C4-2B (cell line): Measurements from ENCODE around the gene TYSND1.

Source experiments
- H3K27ac ChIP-seq: fragments of 450-650 bp; 2 replicates; pipeline ENCODE4 v1.5.1; 2017
- CTCF ChIP-seq: fragments of 450-650 bp; conservative IDR thresholded peaks from 2 replicates; pipeline ENCODE4 v1.5.1; 2017; ENCODE audit warnings: mild to moderate bottlenecking
- ZFX ChIP-seq: fragments of 450-650 bp; IDR thresholded peaks from 2 replicates; pipeline ENCODE4 v1.6.1; 2017

TYSND1 gene

DNA sequence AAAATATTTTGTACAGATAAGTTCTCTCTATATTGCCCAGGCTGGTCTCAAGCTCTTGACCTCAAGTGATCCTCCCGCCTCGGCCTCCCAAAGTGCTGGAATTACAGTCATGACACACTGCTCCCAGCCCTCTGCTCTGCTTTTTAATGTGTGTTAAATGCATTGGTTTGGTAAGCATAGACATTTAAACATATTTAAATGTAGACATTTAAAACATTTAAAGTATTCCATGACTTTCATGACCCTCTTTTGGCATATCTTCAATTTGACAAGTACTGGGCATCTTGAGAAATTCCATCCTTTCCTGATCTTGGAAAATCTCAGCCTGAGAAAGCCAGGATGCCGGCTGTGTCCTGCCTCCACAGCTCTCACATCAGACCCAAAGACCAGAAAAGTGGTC is 29.0 kb upstream of the TYSND1 start:
- TF ChIP-seq ZFX (no peak), CTCF (no peak)
- H3K27ac ChIP-seq = no peak overlapping the region

DNA sequence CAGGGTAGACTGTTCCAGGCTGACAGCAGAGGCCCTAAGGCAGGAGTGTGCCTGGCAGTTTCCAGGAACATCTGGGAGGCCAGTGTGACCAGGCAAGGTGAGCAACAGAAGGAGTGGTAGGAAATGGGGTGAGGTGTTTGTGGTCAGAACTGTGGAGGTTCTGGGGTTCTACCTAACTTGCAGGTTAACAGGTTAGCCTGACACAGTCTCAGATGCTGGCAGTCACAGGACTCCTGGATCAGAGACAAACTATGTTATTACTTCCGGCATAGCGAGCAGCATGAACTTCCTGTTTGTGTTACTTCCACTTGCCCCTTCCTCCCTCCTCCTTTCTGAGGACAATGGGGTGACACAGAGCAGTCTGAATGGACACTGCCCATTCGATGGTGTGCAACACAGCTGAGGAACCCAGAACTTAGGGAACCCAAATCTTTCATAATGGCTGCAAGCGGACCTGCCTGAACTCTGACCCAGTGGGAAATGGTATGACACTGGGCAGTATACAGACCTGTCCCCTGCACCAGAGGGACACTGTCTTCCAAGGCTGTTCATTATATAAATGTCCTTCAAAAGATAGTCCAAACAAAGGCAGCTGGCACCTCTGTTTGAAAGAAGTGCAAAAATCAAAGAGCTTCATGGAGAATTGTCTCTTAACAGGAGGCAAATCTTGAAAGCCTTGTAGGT is 27.7 kb upstream of the TYSND1 start:
- peak overlapping the region; percentile 30 for H3K27ac ChIP-seq
- TF ChIP-seq CTCF (no peak), ZFX (no peak)

DNA sequence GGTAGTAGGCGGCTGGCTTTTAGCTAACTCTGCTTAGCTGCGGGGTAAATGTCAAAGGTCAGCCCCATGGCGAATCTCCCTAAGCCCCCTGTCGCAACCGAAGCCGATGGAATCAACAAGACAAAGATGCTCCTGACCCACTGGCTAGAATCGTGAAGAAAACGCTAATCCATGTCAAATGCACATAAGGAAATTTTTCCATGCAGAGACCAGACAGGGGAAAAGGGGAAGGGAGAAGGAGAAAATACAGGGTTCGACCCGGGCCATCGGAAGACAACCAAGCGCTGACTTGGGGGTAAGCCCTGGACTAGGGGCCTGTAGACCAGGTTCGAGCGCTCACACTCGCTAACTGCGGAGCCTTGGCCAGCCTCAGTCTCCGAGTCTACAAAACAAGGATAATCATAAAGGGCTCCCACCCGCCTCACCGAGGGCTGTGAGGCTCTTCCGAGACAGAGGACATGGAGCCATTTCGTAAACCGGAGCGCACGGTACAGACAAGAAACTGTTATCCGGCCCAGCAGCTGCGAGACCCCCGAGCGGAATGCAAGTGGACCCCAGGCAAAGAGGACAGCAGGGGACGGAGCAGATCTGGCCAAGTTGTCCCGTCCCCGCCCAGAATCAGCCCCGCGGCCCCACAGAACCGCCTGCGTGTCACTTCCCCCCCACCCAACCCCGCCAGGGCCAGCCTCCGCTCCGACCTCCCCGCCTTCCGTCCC is 23.3 kb upstream of the TYSND1 start:
- TF ChIP-seq ZFX (no peak), CTCF (no peak)
- H3K27ac ChIP-seq = peak overlapping the region; percentile 82

DNA sequence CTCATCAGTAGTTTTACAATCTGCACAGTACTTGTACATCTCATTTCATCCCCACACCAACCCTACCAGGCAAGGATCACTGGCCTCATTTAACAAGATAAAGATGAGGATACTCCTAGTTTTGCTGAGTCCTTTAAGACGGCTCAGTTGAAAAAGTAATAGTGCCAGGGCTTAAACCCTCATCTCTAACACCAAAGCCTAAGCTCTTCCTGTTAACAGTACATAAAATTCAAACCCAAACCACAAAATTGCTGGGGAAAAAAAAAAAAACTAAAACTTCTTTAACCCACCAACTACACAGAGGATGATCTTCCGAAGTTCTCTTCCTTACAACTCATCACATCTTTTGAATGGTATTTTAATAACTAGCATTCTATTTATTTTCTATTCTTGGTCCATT is 22.5 kb upstream of the TYSND1 start:
- H3K27ac ChIP-seq = no peak overlapping the region
- TF ChIP-seq CTCF (no peak), ZFX (no peak)

DNA sequence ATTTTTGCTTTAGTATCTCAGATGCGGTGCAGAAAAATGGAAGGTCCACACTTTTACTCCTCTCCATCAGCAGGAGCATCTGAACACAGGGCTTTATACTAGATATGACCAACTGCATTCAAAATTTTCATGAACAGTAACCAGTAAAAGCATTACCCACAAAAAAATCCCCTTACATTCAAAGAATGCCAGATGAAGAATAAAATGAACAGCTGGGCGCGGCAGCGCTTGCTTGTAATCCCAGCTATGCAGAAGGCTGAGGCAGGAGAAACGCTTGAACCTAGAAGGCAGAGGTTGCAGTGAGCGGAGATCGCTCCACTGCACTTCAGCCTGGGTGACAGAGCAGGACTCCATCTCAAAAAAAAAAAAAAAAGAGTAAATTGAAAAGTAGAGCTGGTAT is 20.7 kb upstream of the TYSND1 start:
- no peak overlapping the region for H3K27ac ChIP-seq
- TF ChIP-seq ZFX = no peak
- TF ChIP-seq CTCF = no peak

GRCh38 chr10:70166394-70166793 is 19.9 kb upstream of the TYSND1 start:
- no peak overlapping the region for H3K27ac ChIP-seq
- TF ChIP-seq CTCF (no peak), ZFX (no peak)

- TF ChIP-seq ZFX = no peak
- no peak for TF ChIP-seq CTCF
- H3K27ac ChIP-seq = no peak overlapping the region
Measured at GRCh38 chr10:70164163-70164562, 17.7 kb upstream of the TYSND1 start.
